GM20000 (cell line): Measurements from ENCODE around the gene ATG14.

Source experiments
- DNase-seq: peaks from one replicate; pipeline ENCODE4 v3.0.0; 2012; ENCODE audit warnings: low spot score
- CTCF ChIP-seq: IDR thresholded peaks from 2 replicates; pipeline ENCODE4 v1.5.1; 2012; ENCODE audit warnings: mild to moderate bottlenecking, control low read depth; ENCODE audit errors: extremely low read depth, missing control alignments

ATG14 gene

GRCh38 chr14:55401751-55402150, 9.9 kb downstream of the ATG14 start:
- no peak for DNase-seq
- no peak for TF ChIP-seq CTCF

GRCh38 chr14:55399852-55400251, 11.8 kb downstream of the ATG14 start:
- no peak for TF ChIP-seq CTCF
- DNase-seq, result no peak

- no peak for TF ChIP-seq CTCF
- no peak for DNase-seq
Measured at GRCh38 chr14:55399183-55399582, 12.4 kb downstream of the ATG14 start.

- no peak for TF ChIP-seq CTCF
- no peak for DNase-seq
Measured at GRCh38 chr14:55398679-55399078, 13.0 kb downstream of the ATG14 start.

GRCh38 chr14:55389330-55389729, 22.3 kb downstream of the ATG14 start:
- TF ChIP-seq CTCF, result no peak

GRCh38 chr14:55388160-55388559, 23.5 kb downstream of the ATG14 start:
- DNase-seq, result no peak
- TF ChIP-seq CTCF, result no peak

More at GRCh38 chr14:55389330-55389729, 22.3 kb downstream of the ATG14 start:
- no peak for DNase-seq

- no peak for TF ChIP-seq CTCF
- DNase-seq, result no peak
Measured at GRCh38 chr14:55387121-55387520, 24.5 kb downstream of the ATG14 start.
